Measurements from ENCODE around the gene RHBDL3.

DNA sequence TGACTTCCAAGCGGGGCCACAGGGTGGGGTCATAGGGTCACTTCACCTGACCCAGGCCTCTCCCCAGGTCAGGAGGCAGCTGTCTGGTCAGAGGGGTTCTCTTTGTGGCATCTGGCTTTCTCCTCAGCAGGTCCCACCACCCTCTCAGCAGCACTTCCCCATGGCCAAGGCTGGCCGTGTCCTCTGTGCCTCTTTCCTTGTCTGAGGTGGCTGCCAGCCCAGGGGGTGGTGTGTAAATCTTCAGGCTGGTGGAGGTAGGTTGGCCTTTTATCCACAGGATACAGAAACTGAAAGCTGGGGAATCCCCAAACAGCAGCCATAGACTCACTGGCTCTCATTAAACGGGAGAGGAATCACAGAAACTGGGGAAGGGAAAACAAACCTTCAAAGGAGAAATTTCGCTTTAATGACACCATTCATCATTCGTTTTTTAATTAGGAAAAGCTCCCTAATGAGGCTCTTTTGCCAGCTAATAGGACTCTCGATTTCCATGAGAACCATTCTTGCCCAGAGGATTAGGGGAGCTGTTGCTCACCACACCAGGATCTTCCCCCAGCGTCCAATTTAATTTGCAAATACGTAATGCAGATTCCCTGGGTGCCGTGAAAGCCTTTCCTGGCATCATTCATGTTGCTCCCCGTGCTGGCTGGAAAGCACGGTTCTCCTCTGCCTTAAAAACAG lies 58.3 kb downstream of the RHBDL3 start:
- TF ChIP-seq, protein P1, sequence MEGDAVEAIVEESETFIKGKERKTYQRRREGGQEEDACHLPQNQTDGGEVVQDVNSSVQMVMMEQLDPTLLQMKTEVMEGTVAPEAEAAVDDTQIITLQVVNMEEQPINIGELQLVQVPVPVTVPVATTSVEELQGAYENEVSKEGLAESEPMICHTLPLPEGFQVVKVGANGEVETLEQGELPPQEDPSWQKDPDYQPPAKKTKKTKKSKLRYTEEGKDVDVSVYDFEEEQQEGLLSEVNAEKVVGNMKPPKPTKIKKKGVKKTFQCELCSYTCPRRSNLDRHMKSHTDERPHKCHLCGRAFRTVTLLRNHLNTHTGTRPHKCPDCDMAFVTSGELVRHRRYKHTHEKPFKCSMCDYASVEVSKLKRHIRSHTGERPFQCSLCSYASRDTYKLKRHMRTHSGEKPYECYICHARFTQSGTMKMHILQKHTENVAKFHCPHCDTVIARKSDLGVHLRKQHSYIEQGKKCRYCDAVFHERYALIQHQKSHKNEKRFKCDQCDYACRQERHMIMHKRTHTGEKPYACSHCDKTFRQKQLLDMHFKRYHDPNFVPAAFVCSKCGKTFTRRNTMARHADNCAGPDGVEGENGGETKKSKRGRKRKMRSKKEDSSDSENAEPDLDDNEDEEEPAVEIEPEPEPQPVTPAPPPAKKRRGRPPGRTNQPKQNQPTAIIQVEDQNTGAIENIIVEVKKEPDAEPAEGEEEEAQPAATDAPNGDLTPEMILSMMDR (IDR thresholded peaks at IDR 0.05 in 4 of 5, conservative IDR thresholded peaks at IDR 0.05 in 1 of 5) = no peak
- TF ChIP-seq POLR2A (IDR thresholded peaks at IDR 0.05) = no peak
